Endothelial cell of umbilical vein (primary cell): ENCODE data around the gene FHIT. TPM values are rescaled to one million over a fixed set of nuclear protein-coding genes. Genes with fewer than 3 reads are reported as not detected.

Source experiments
- BruUV-seq: library from RNA; stranded (reverse); fragments of 400-500 nt; replicated peaks from 2 replicates; lab custom pipeline; 2021; lab: Mats Ljungman, UMichigan
- CTCF ChIA-PET: fragments of 300-600, 350-600 bp; sonication (Branson Sonifier 250); formaldehyde crosslinking; loops from one replicate; lab custom pipeline; 2021; ENCODE audit warnings: antibody characterized with exemption, inconsistent platforms; lab: Charles Lee
- POLR2A ChIA-PET: fragments of 300-600, 350-600 bp; sonication (Branson Sonifier 250); formaldehyde crosslinking; loops from one replicate; lab custom pipeline; 2021; ENCODE audit warnings: antibody characterized with exemption, inconsistent platforms; lab: Charles Lee
- DNase-seq: peaks from one replicate; pipeline ENCODE4 v3.0.0-alpha.2; 2011; ENCODE audit warnings: low read depth, low spot score
- FAIRE-seq: peaks from 2 replicates; lab custom pipeline; 2011; peaks lifted over from hg19 to GRCh38; lab: Jason Lieb, UNC
- H2AFZ ChIP-seq: 2 replicates; pipeline ENCODE4 v1.6.0; 2012; ENCODE audit warnings: low read depth, low read length, control low read depth, inconsistent platforms
- H3K27ac ChIP-seq: 2 replicates; pipeline ENCODE4 v1.5.1; 2011; ENCODE audit warnings: low read depth, mild to moderate bottlenecking, control low read depth, low read length, moderate library complexity; ENCODE audit not compliant: insufficient read depth
- H3K27me3 ChIP-seq, 2 experiments: 2 replicates each; pipeline versions ENCODE4 v1.6.0 to v1.6.1; 2011; ENCODE audit warnings: low read length in 2 of 2, mixed read lengths in 1 of 2; ENCODE audit not compliant: control insufficient read depth in 2 of 2, insufficient read depth in 2 of 2
- H3K36me3 ChIP-seq, 2 experiments: 2 replicates in 1 of 2; 3 replicates in 1 of 2; pipeline ENCODE4 v1.5.1; 2011; ENCODE audit warnings: low read length in 2 of 2, mild to moderate bottlenecking in 1 of 2, moderate library complexity in 1 of 2; ENCODE audit not compliant: control insufficient read depth in 2 of 2, insufficient read depth in 2 of 2; ENCODE audit errors: extremely low read depth in 1 of 2
- H3K4me1 ChIP-seq: 3 replicates; pipeline ENCODE4 v1.5.1; 2011; ENCODE audit warnings: mild to moderate bottlenecking, low read length; ENCODE audit not compliant: control insufficient read depth, insufficient read depth; ENCODE audit errors: extremely low read depth
- H3K4me2 ChIP-seq: 2 replicates; pipeline ENCODE4 v1.6.1; 2011; ENCODE audit warnings: low read length, control low read depth, mixed read lengths; ENCODE audit not compliant: insufficient read depth
- H3K4me3 ChIP-seq, 3 experiments: fragments of 200-600 bp in 1 of 3; sonication (generic), shearing (Covaris generic) in 1 of 3; replicated peaks in 1 of 3; 2 replicates each; pipeline ENCODE4 v1.5.1; 2011 to 2016; ENCODE audit warnings: control low read depth in 3 of 3, low read length in 3 of 3, mild to moderate bottlenecking in 2 of 3, inconsistent platforms in 1 of 3, low read depth in 1 of 3, moderate library complexity in 1 of 3; ENCODE audit not compliant: insufficient read depth in 1 of 3
- H3K79me2 ChIP-seq: 2 replicates; pipeline ENCODE4 v1.6.0; 2012; ENCODE audit warnings: low read length, inconsistent platforms; ENCODE audit not compliant: control insufficient read depth, insufficient read depth
- H3K9ac ChIP-seq: replicated peaks from 2 replicates; pipeline ENCODE3; 2011; ENCODE audit warnings: low read length, control low read depth; ENCODE audit not compliant: insufficient read depth; ENCODE audit errors: extremely low read depth
- H3K9me1 ChIP-seq: replicated peaks from 3 replicates; pipeline ENCODE4 v1.6.0; 2011; ENCODE audit warnings: mild to moderate bottlenecking, low read length; ENCODE audit not compliant: control insufficient read depth, insufficient read depth; ENCODE audit errors: extremely low read depth
- H3K9me3 ChIP-seq: replicated peaks from 2 replicates; pipeline ENCODE4 v1.5.1; 2012; ENCODE audit warnings: low read length, inconsistent platforms; ENCODE audit not compliant: control insufficient read depth, insufficient read depth
- H4K20me1 ChIP-seq: replicated peaks from 2 replicates; pipeline ENCODE3; 2011; ENCODE audit warnings: mild to moderate bottlenecking, low read length; ENCODE audit not compliant: control insufficient read depth, insufficient read depth; ENCODE audit errors: extremely low read depth
- EZH2 ChIP-seq: IDR thresholded peaks from 2 replicates; pipeline ENCODE4 v1.6.1; 2012; ENCODE audit warnings: borderline replicate concordance, low read depth, mild to moderate bottlenecking, moderate library complexity, low read length, inconsistent platforms; ENCODE audit not compliant: severe bottlenecking
- FOS ChIP-seq: IDR thresholded peaks from 2 replicates; pipeline ENCODE4 v1.6.1; 2011; ENCODE audit warnings: mild to moderate bottlenecking, low read length, moderate library complexity, borderline replicate concordance; ENCODE audit not compliant: insufficient read depth
- GATA2 ChIP-seq: IDR thresholded peaks from 2 replicates; pipeline ENCODE4 v1.7.0; 2011; ENCODE audit warnings: low read depth, mild to moderate bottlenecking, moderate library complexity, mixed read lengths, low read length; ENCODE audit not compliant: insufficient read length, insufficient read depth
- JUN ChIP-seq: IDR thresholded peaks from 2 replicates; pipeline ENCODE4 v1.6.1; 2011; ENCODE audit warnings: borderline replicate concordance, low read depth; ENCODE audit not compliant: insufficient read length, insufficient read depth
- MYC ChIP-seq: IDR thresholded peaks from one replicate; pipeline ENCODE4 v1.6.1; 2011; ENCODE audit warnings: mild to moderate bottlenecking, low read depth, low read length
- POLR2A ChIP-seq: IDR thresholded peaks from 2 replicates; pipeline ENCODE4 v1.6.1; 2012; ENCODE audit warnings: low read depth, mild to moderate bottlenecking, control low read depth, low read length
- POLR2AphosphoS5 ChIP-seq: IDR thresholded peaks from 2 replicates; pipeline ENCODE4 v1.6.1; 2012; ENCODE audit warnings: low read depth, mild to moderate bottlenecking, control low read depth, low read length, moderate library complexity; ENCODE audit not compliant: insufficient read depth
- dilution Hi-C: fragments of 300-500 bp; cut with MboI; formaldehyde crosslinking; loops from one replicate; pipeline ENCODE4 v1.15.0; 2019; ENCODE audit warnings: low sequenced_read_pairs; ENCODE audit not compliant: extremely low pct_ligation_motif_present
- intact Hi-C: fragments of 100-400 bp; cut with micrococcal nuclease; formaldehyde crosslinking; loops from one replicate; pipeline ENCODE4 v1.10.0; 2022
- polyA plus RNA-seq, 4 experiments: library from polyadenylated mRNA; depleted of rRNA in 3 of 4; stranded (reverse) in 3 of 4; unstranded in 1 of 4; fragments of >200 nt; gene quantifications; 2 replicates each; pipeline versions ENCODE4 v1.2.1 to v1.2.3, GENCODE V29; 2011 to 2012; ENCODE audit warnings: missing spikeins in 1 of 4
- total RNA-seq: library from RNA; stranded (reverse); gene quantifications from 2 replicates; pipeline ENCODE4 v1.2.3, GENCODE V29; 2021
- TF ChIP-seq, protein P1 (sequence below), 2 donors: IDR thresholded peaks; 1 replicate in 1 of 2; 2 replicates in 1 of 2; pipeline ENCODE4 v1.5.1; 2011; ENCODE audit warnings: low read length in 2 of 2, mild to moderate bottlenecking in 2 of 2, moderate library complexity in 2 of 2, control low read depth in 1 of 2, inconsistent platforms in 1 of 2, low read depth in 1 of 2; ENCODE audit not compliant: insufficient read depth in 1 of 2; ENCODE audit errors: extremely low read depth in 1 of 2
- TF ChIP-seq, protein P2 (sequence below): IDR thresholded peaks from 2 replicates; pipeline ENCODE4 v1.6.1; 2011; ENCODE audit not compliant: insufficient read depth, insufficient read length

FHIT gene
- total and polyA plus RNA-seq, 2 donors (not counting 3 experiments of a cell fraction or from before 2014, with no cell fraction given): 0.47 to 2.2 TPM

DNA sequence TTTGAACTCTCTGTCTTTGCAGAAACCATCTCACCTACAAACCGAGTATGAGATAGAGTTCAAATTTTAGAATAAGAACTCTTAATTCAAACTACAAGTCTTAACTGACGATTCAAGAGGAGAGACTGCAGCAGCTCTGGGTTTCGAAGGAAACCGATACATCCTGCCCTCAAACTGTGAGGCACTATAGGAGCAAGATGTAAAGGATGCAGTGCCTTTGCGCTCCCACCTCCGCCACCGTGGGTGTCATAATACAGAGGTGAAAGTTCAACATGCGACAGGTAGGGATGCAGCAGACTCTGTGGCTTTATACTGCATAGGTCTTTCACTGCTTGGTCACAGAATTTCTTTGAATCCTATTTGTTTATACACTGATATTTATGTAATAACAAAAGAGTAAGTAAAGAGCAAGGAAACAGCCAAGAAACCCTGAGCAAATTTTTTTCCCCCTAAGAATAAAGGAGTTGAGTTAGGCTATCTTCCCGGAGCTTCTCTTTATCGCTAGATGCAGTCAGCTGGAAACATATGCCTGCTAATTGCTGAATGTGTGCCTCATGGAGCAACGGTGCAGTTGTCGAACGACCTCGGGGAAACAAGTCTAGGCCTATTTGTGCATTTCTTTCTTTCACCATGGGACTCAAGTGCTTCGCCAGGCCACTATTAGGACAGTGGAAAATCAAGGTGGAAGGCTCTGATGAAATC is 1103.9 kb downstream of the FHIT start:
- dilution Hi-C loops (no loop called here), intact Hi-C loops (no loop called here)
- no peaks in the 10 kb centered on the region for H3K27me3 ChIP-seq
- no TSS peak for BruUV-seq
- H3K4me2 ChIP-seq: no peak overlapping the region
- ChIA-PET CTCF (no interaction called here), POLR2A (no interaction called here)
- TF ChIP-seq POLR2A (no peak), POLR2AphosphoS5 (no peak), EZH2 (no peak), FOS (no peak), MYC (no peak), JUN (no peak), GATA2 (no peak)
- TF ChIP-seq, protein P1, sequence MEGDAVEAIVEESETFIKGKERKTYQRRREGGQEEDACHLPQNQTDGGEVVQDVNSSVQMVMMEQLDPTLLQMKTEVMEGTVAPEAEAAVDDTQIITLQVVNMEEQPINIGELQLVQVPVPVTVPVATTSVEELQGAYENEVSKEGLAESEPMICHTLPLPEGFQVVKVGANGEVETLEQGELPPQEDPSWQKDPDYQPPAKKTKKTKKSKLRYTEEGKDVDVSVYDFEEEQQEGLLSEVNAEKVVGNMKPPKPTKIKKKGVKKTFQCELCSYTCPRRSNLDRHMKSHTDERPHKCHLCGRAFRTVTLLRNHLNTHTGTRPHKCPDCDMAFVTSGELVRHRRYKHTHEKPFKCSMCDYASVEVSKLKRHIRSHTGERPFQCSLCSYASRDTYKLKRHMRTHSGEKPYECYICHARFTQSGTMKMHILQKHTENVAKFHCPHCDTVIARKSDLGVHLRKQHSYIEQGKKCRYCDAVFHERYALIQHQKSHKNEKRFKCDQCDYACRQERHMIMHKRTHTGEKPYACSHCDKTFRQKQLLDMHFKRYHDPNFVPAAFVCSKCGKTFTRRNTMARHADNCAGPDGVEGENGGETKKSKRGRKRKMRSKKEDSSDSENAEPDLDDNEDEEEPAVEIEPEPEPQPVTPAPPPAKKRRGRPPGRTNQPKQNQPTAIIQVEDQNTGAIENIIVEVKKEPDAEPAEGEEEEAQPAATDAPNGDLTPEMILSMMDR (IDR thresholded peaks at IDR 0.05; ENCODE audit: extremely low read depth in 1 of 2, insufficient read depth in 1 of 2, low read depth in 1 of 2, low read length in 2 of 2): no peak
- TF ChIP-seq, protein P2, sequence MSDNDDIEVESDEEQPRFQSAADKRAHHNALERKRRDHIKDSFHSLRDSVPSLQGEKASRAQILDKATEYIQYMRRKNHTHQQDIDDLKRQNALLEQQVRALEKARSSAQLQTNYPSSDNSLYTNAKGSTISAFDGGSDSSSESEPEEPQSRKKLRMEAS: no peak
- H4K20me1 ChIP-seq: no peaks in the 10 kb centered on the region
- H3K79me2 ChIP-seq: no peaks in the 10 kb centered on the region
- no peak for DNase-seq
- no peaks in the 10 kb centered on the region for H3K9me1 ChIP-seq
- H3K9me3 ChIP-seq: no peaks in the 10 kb centered on the region
- H3K4me1 ChIP-seq: no peaks in the 10 kb centered on the region
- no peak for FAIRE-seq
- no peak overlapping the region for H2AFZ ChIP-seq
- no peak overlapping the region for H3K9ac ChIP-seq
- no peak overlapping the region for H3K27ac ChIP-seq
- H3K4me3 ChIP-seq: no peak overlapping the region
- no peaks in the 10 kb centered on the region for H3K36me3 ChIP-seq
